K562 (cell line): Measurements from ENCODE around the gene RASSF3. TPM values are rescaled to one million over a fixed set of nuclear protein-coding genes. Genes with fewer than 3 reads are reported as not detected.

ENCODE experiments used
- ATAC-seq: fragments of 200-7000 bp; cut with Tn5 transposase; 3 replicates; pipeline ENCODE4 v1.9.1; 2020; ENCODE audit warnings: moderate library complexity
- BruUV-seq: library from RNA; stranded (reverse); fragments of 400-500 nt; replicated peaks from 2 replicates; lab custom pipeline; 2021; lab: Mats Ljungman, UMichigan
- CTCF ChIA-PET: fragments of 300-600 bp; formaldehyde crosslinking; extraction: SDS; loops from one replicate; lab custom pipeline; 2021; ENCODE audit warnings: low intra/inter-chr PET ratio; lab: Yijun Ruan, JAX
- POLR2A ChIA-PET: fragments of 300-600, 350-650 bp; sonication (Branson Sonifier 250); formaldehyde crosslinking; extraction: SDS; loops from one replicate; lab custom pipeline; 2021; ENCODE audit warnings: antibody characterized with exemption, inconsistent platforms; lab: Yijun Ruan, JAX
- DNase-seq, 4 experiments: peaks; one replicate each; pipeline versions ENCODE4 v3.0.0 to v3.0.0-alpha.2; 2011 to 2018; ENCODE audit warnings: low spot score in 3 of 4, mixed read lengths in 3 of 4; ENCODE audit errors: extremely low read depth in 1 of 4
- FAIRE-seq: peaks from 2 replicates; lab custom pipeline; 2011; peaks lifted over from hg19 to GRCh38; lab: Jason Lieb, UNC
- H2AFZ ChIP-seq: 2 replicates; pipeline ENCODE4 v1.6.0; 2011; ENCODE audit warnings: low read depth, low read length, control low read depth, inconsistent platforms
- H3K27ac ChIP-seq: fragments of 200-600 bp; 3 replicates; pipeline ENCODE4 v1.8.0; 2011; ENCODE audit warnings: low read depth, mild to moderate bottlenecking, control low read depth, inconsistent platforms, low read length, moderate library complexity, mixed read lengths; ENCODE audit errors: extremely low read depth
- H3K27me3 ChIP-seq, 2 experiments: fragments of 300-600 bp in 1 of 2; 2 replicates in 1 of 2; 3 replicates in 1 of 2; pipeline versions ENCODE4 v1.6.0 to v1.8.0; 2011; ENCODE audit warnings: inconsistent platforms in 2 of 2, low read length in 2 of 2, mild to moderate bottlenecking in 1 of 2, mixed read lengths in 1 of 2, moderate library complexity in 1 of 2; ENCODE audit not compliant: control insufficient read depth in 2 of 2, insufficient read depth in 2 of 2
- H3K36me3 ChIP-seq: fragments of 300-600 bp; 3 replicates; pipeline ENCODE4 v1.8.0; 2011; ENCODE audit warnings: mild to moderate bottlenecking, low read length, inconsistent platforms; ENCODE audit not compliant: control insufficient read depth, insufficient read depth
- H3K4me1 ChIP-seq, 2 experiments: fragments of 200-600 bp in 1 of 2; replicated peaks in 1 of 2; 2 replicates in 1 of 2; 3 replicates in 1 of 2; pipeline versions ENCODE4 v1.5.1 to v1.8.0; 2011; ENCODE audit warnings: inconsistent platforms in 2 of 2, low read length in 2 of 2, mild to moderate bottlenecking in 1 of 2, mixed read lengths in 1 of 2, moderate library complexity in 1 of 2; ENCODE audit not compliant: control insufficient read depth in 2 of 2, insufficient read depth in 2 of 2
- H3K4me2 ChIP-seq: 2 replicates; pipeline ENCODE4 v1.6.1; 2011; ENCODE audit warnings: low read length, control low read depth, inconsistent platforms, mixed read lengths; ENCODE audit not compliant: insufficient read depth
- H3K4me3 ChIP-seq: fragments of 200-600 bp; sonication (generic), shearing (Covaris generic); 2 replicates; pipeline ENCODE4 v1.5.1; 2016; ENCODE audit warnings: control low read depth, inconsistent platforms
- H3K79me2 ChIP-seq: fragments of 200-600 bp; 3 replicates; pipeline ENCODE4 v1.8.0; 2011; ENCODE audit warnings: low read length, inconsistent platforms; ENCODE audit not compliant: control insufficient read depth, insufficient read depth
- H3K9ac ChIP-seq, 2 experiments: 2 replicates each; pipeline versions ENCODE4 v1.6.0 to v1.6.1; 2011; ENCODE audit warnings: low read depth in 2 of 2, low read length in 2 of 2, control low read depth in 1 of 2, inconsistent platforms in 1 of 2, mild to moderate bottlenecking in 1 of 2, mixed read lengths in 1 of 2; ENCODE audit not compliant: insufficient read depth in 1 of 2
- H3K9me1 ChIP-seq: one replicate; pipeline ENCODE4 v1.6.0; 2011; ENCODE audit warnings: inconsistent platforms, mild to moderate bottlenecking, low read length, moderate library complexity; ENCODE audit not compliant: control insufficient read depth, insufficient read depth
- H3K9me3 ChIP-seq: replicated peaks from 2 replicates; pipeline ENCODE4 v1.5.1; 2011; ENCODE audit warnings: low read depth, low read length, inconsistent platforms; ENCODE audit not compliant: control insufficient read depth, insufficient read depth
- H4K20me1 ChIP-seq: replicated peaks from 2 replicates; pipeline ENCODE4 v1.6.1; 2011; ENCODE audit warnings: low read length, inconsistent platforms, mixed read lengths; ENCODE audit not compliant: control insufficient read depth, insufficient read depth
- ARID2 ChIP-seq: fragments of 450-650 bp; IDR thresholded peaks from 2 replicates; pipeline ENCODE4 v1.6.1; 2017; ENCODE audit warnings: antibody characterized with exemption, mild to moderate bottlenecking
- C11orf30 ChIP-seq: fragments of 450-650 bp; IDR thresholded peaks from 2 replicates; pipeline ENCODE4 v1.6.1; 2016; ENCODE audit warnings: low read depth, mild to moderate bottlenecking
- EHMT2 ChIP-seq: fragments of 450-650 bp; IDR thresholded peaks from 2 replicates; pipeline ENCODE4 v1.6.1; 2018; ENCODE audit warnings: antibody characterized with exemption
- HNRNPLL ChIP-seq: fragments of 200-400 bp; formaldehyde crosslinking; IDR thresholded peaks from 2 replicates; pipeline ENCODE4 v1.6.1; 2017; ENCODE audit warnings: low read length, low read depth, mild to moderate bottlenecking; ENCODE audit not compliant: poor library complexity, severe bottlenecking
- NFIC ChIP-seq: fragments of 450-650 bp; IDR thresholded peaks from 2 replicates; pipeline ENCODE4 v1.6.1; 2017; ENCODE audit warnings: mild to moderate bottlenecking, inconsistent platforms
- NKRF ChIP-seq: fragments of 450-650 bp; IDR thresholded peaks from 2 replicates; pipeline ENCODE4 v1.6.1; 2016; ENCODE audit warnings: borderline replicate concordance
- NRF1 ChIP-seq, 2 experiments: fragments of 450-650 bp; IDR thresholded peaks in 1 of 2; conservative IDR thresholded peaks in 1 of 2; 2 replicates each; pipeline ENCODE4 v1.6.1; 2014; ENCODE audit warnings: mild to moderate bottlenecking in 2 of 2
- RBM25 ChIP-seq: fragments of 200-400 bp; formaldehyde crosslinking; IDR thresholded peaks from 2 replicates; pipeline ENCODE4 v1.6.1; 2018; ENCODE audit warnings: low read length, low read depth, moderate library complexity; ENCODE audit not compliant: severe bottlenecking
- RFX1 ChIP-seq: fragments of 450-650 bp; IDR thresholded peaks from 2 replicates; pipeline ENCODE4 v1.6.1; 2016; ENCODE audit warnings: mild to moderate bottlenecking, moderate library complexity
- RNF2 ChIP-seq: sonication (generic); IDR thresholded peaks from 2 replicates; pipeline ENCODE4 v1.6.1; 2016
- SOX6 ChIP-seq: fragments of 450-650 bp; IDR thresholded peaks from 2 replicates; pipeline ENCODE4 v1.6.1; 2014; ENCODE audit warnings: mild to moderate bottlenecking
- SREBF1 ChIP-seq: fragments of 150-350 bp; IDR thresholded peaks from 2 replicates; pipeline ENCODE4 v1.6.1; 2014; ENCODE audit warnings: antibody characterized with exemption, low read depth, low read length, borderline replicate concordance
- TBL1XR1 ChIP-seq, 2 experiments: IDR thresholded peaks; 2 replicates each; pipeline ENCODE4 v1.6.1; 2012; ENCODE audit warnings: improper control_type of control experiment in 2 of 2, low read length in 2 of 2, mild to moderate bottlenecking in 1 of 2
- XRCC5 ChIP-seq: fragments of 200-400 bp; formaldehyde crosslinking; IDR thresholded peaks from 2 replicates; pipeline ENCODE4 v1.6.1; 2017; ENCODE audit warnings: low read depth, mild to moderate bottlenecking, low read length
- ZNF212 ChIP-seq: fragments of 450-650 bp; formaldehyde crosslinking; IDR thresholded peaks from 2 replicates; pipeline ENCODE4 v1.4.0; 2020; ENCODE audit warnings: mild to moderate bottlenecking
- ZNF75A ChIP-seq: fragments of 450-650 bp; formaldehyde crosslinking; IDR thresholded peaks from 2 replicates; pipeline ENCODE4 v1.4.0; 2020; ENCODE audit warnings: mild to moderate bottlenecking
- ZNF77 ChIP-seq: fragments of 250-450 bp; sonication (Bioruptor Pico); IDR thresholded peaks from 2 replicates; pipeline ENCODE4 v1.5.0; 2020
- WGBS: fragments of 100-300 bp; shearing (Covaris generic); methylation state at CpG from one replicate; pipeline ENCODE4 v1.1.6; 2016; ENCODE audit warnings: low coverage, mixed read lengths; ENCODE audit not compliant: insufficient coverage; ENCODE audit errors: missing lambda C conversion rate; 5-methylcytosine and 5-hydroxymethylcytosine counted together
- in situ Hi-C: fragments of 300-500 bp; cut with MboI; formaldehyde crosslinking; loops from 4 replicates; pipeline ENCODE4 v1.15.0; 2018; ENCODE audit warnings: inconsistent platforms, mixed read lengths
- intact Hi-C: fragments of 100-400 bp; cut with micrococcal nuclease; formaldehyde crosslinking; loops from 2 replicates; pipeline ENCODE4 v1.14.2; 2022
- polyA plus RNA-seq, 8 experiments: library from polyadenylated mRNA; depleted of rRNA in 4 of 8; stranded (reverse) in 5 of 8; unstranded in 3 of 8; fragments of >200 nt; fragmentation: Nextera tagmentation in 2 of 8; fragmentation: Illumina TruSeq in 1 of 8; extraction: Ambion mirVana in 2 of 8; extraction: Trizol in 1 of 8; gene quantifications; 2 replicates each; pipeline versions ENCODE4 v1.2.1 to v1.2.3, GENCODE V29; 2011 to 2014; ENCODE audit warnings: inconsistent platforms in 1 of 8, missing spikeins in 1 of 8
- total RNA-seq, 7 experiments: library from RNA; depleted of rRNA in 6 of 7; stranded (reverse); fragments of >200 nt in 6 of 7; fragmentation: Illumina TruSeq in 2 of 7; extraction: Trizol in 2 of 7; gene quantifications; 2 replicates each; pipeline versions ENCODE4 v1.2.1 to v1.2.3, GENCODE V29; 2011 to 2021; ENCODE audit warnings: low replicate concordance in 1 of 7
- TF ChIP-seq, protein P1 (sequence below): fragments of 450-650 bp; formaldehyde crosslinking; IDR thresholded peaks from 2 replicates; pipeline ENCODE4 v1.4.0; 2020; ENCODE audit warnings: mild to moderate bottlenecking, moderate library complexity
- TF ChIP-seq, protein P2 (sequence below), 2 experiments: fragments of 200-800 bp in 1 of 2; sonication (Bioruptor generic) in 1 of 2; sonication (generic) in 1 of 2; formaldehyde crosslinking in 1 of 2; IDR thresholded peaks in 1 of 2; conservative IDR thresholded peaks in 1 of 2; 2 replicates each; pipeline versions ENCODE4 v1.5.0 to v1.6.1; 2016 to 2020; ENCODE audit warnings: missing compliant biosample characterization in 1 of 2, missing genetic modification characterization in 1 of 2, missing genetic modification reagents in 1 of 2

The RASSF3 gene
- total and polyA plus RNA-seq, 9 of the 15 experiments (the other 6 are each of a cell fraction or from before 2014, with no cell fraction given) = 3.7 to 39.2 (median 20.2) TPM

GRCh38 chr12:64740646-64741045, 130.4 kb downstream of the RASSF3 start:
- in situ Hi-C loops = no loop called here
- no peak for ATAC-seq
- no peak overlapping the region for H3K27ac ChIP-seq
- ChIA-PET POLR2A (interaction anchor here (0.9 kb wide), 1 partner anchor 9 kb away, joined by 3 read pairs; no protein-coding TSS in a partner anchor), CTCF (no interaction called here)
- no peaks in the 10 kb centered on the region for H3K4me1 ChIP-seq
- no peak for FAIRE-seq
- H3K27me3 ChIP-seq = no peaks in the 10 kb centered on the region
- BruUV-seq = no TSS peak
- no peak overlapping the region for H3K9ac ChIP-seq
- no peaks in the 10 kb centered on the region for H3K9me3 ChIP-seq
- no peaks in the 10 kb centered on the region for H3K79me2 ChIP-seq
- peaks cover 72% of the 10 kb centered on the region for H3K36me3 ChIP-seq
- no peaks in the 10 kb centered on the region for H4K20me1 ChIP-seq
- H2AFZ ChIP-seq = no peak overlapping the region
- H3K4me2 ChIP-seq = no peak overlapping the region
- DNase-seq = no peak
- no peak overlapping the region for H3K4me3 ChIP-seq
- intact Hi-C loops = no loop called here
- WGBS = 57% methylated on average over 2 of the region's 2 CpGs
- TF ChIP-seq ARID2 (no peak), XRCC5 (no peak), C11orf30 (no peak), NKRF (no peak), NRF1 (conservative IDR thresholded peaks at IDR 0.05 in 1 of 2, IDR thresholded peaks at IDR 0.05 in 1 of 2) (no peak), RFX1 (no peak), EHMT2 (no peak), TBL1XR1 (IDR thresholded peaks at IDR 0.05; ENCODE audit: low read length in 2 of 2) (no peak), SOX6 (no peak), ZNF212 (no peak), HNRNPLL (no peak), RBM25 (no peak), ZNF77 (CRISPR knock-in tag) (no peak), SREBF1 (no peak), ZNF75A (no peak), NFIC (no peak), RNF2 (no peak)
- TF ChIP-seq, protein P1, sequence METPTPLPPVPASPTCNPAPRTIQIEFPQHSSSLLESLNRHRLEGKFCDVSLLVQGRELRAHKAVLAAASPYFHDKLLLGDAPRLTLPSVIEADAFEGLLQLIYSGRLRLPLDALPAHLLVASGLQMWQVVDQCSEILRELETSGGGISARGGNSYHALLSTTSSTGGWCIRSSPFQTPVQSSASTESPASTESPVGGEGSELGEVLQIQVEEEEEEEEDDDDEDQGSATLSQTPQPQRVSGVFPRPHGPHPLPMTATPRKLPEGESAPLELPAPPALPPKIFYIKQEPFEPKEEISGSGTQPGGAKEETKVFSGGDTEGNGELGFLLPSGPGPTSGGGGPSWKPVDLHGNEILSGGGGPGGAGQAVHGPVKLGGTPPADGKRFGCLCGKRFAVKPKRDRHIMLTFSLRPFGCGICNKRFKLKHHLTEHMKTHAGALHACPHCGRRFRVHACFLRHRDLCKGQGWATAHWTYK (CRISPR knock-in tag) = no peak
- TF ChIP-seq, protein P2, sequence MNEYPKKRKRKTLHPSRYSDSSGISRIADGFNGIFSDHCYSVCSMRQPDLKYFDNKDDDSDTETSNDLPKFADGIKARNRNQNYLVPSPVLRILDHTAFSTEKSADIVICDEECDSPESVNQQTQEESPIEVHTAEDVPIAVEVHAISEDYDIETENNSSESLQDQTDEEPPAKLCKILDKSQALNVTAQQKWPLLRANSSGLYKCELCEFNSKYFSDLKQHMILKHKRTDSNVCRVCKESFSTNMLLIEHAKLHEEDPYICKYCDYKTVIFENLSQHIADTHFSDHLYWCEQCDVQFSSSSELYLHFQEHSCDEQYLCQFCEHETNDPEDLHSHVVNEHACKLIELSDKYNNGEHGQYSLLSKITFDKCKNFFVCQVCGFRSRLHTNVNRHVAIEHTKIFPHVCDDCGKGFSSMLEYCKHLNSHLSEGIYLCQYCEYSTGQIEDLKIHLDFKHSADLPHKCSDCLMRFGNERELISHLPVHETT (CRISPR knock-in tag; conservative IDR thresholded peaks at IDR 0.05 in 1 of 2, IDR thresholded peaks at IDR 0.05 in 1 of 2) = no peak
- no peaks in the 10 kb centered on the region for H3K9me1 ChIP-seq
